ENCODE data around the gene SHH. TPM values are rescaled to one million over a fixed set of nuclear protein-coding genes. Genes with fewer than 3 reads are reported as not detected.

The SHH gene
- total and polyA plus RNA-seq, 2 of the 4 experiments (the other 2 are of a cell fraction): under 0.01 to 0.03 TPM

- no TSS peak for BruUV-seq (replicated peaks)
- in situ Hi-C loops (cut with MboI; ENCODE audit: low sequenced_read_pairs): loop anchor here (5.0 to 25.0 kb wide), 2 partner anchors 835 to 1020 kb away; partner anchors contain the start of gene RNF32
Measured at GRCh38 chr7:155802291-155802690, 10.0 kb downstream of the SHH start.

More at GRCh38 chr7:155802291-155802690, 10.0 kb downstream of the SHH start:
- no peak overlapping the region for H4K8ac ChIP-seq (ENCODE audit: low read depth in 2 of 2, low read length in 2 of 2)
- H3K27me3 ChIP-seq (ENCODE audit: control insufficient read depth, insufficient read depth, low read length): peaks cover 56% of the 10 kb centered on the region
- intact Hi-C loops (cut with micrococcal nuclease) (no loop called here), dilution Hi-C loops (cut with HindIII; ENCODE audit: low sequenced_read_pairs, unreplicated experiment) (no loop called here)
- H2AK5ac ChIP-seq (ENCODE audit: low read depth, low read length): no peak overlapping the region
- no peaks in the 10 kb centered on the region for H3K9me3 ChIP-seq (ENCODE audit: control insufficient read depth, insufficient read depth, low read length)
- no peak overlapping the region for H3K4me3 ChIP-seq (ENCODE audit: insufficient read depth, low read depth, low read length)
- CTCF ChIA-PET: no interaction called here
- H2AK9ac ChIP-seq (replicated peaks; ENCODE audit: low read depth, low read length, poor library complexity): no peak overlapping the region
- no peak overlapping the region for H3K4me2 ChIP-seq (ENCODE audit: low read depth, low read length)
- ATAC-seq (ENCODE audit: low read depth) (no peak), DNase-seq (no peak)
- no peak overlapping the region for H2BK120ac ChIP-seq (ENCODE audit: low read depth, low read length)
- TF ChIP-seq RAD21 (IDR thresholded peaks at IDR 0.05; ENCODE audit: low read length) (no peak), ELK1 (IDR thresholded peaks at IDR 0.05; ENCODE audit: borderline replicate concordance, low read depth, low read length) (no peak), FOS (IDR thresholded peaks at IDR 0.05; ENCODE audit: low read depth, low read length) (no peak), RFX5 (IDR thresholded peaks at IDR 0.05; ENCODE audit: low read depth, low read length) (no peak), BHLHE40 (IDR thresholded peaks at IDR 0.05; ENCODE audit: low read depth, low read length) (no peak), MAZ (IDR thresholded peaks at IDR 0.05; ENCODE audit: borderline replicate concordance, low read depth, low read length) (no peak), USF2 (IDR thresholded peaks at IDR 0.05; ENCODE audit: low read depth, low read length) (no peak), POLR2A (IDR thresholded peaks at IDR 0.05; ENCODE audit: low read depth, low read length) (no peak), SMC3 (IDR thresholded peaks at IDR 0.05; ENCODE audit: low read depth, low read length) (no peak), MAFK (IDR thresholded peaks at IDR 0.05; ENCODE audit: low read depth, low read length) (no peak), CHD1 (IDR thresholded peaks at IDR 0.05; ENCODE audit: low read depth, low read length) (no peak), RCOR1 (IDR thresholded peaks at IDR 0.05; ENCODE audit: insufficient replicate concordance, low read length) (no peak), MXI1 (IDR thresholded peaks at IDR 0.05; ENCODE audit: borderline replicate concordance, low read depth, low read length) (no peak), NFE2L2 (IDR thresholded peaks at IDR 0.05; ENCODE audit: low read depth, low read length) (no peak), CTCF (conservative IDR thresholded peaks at IDR 0.05; ENCODE audit: low read depth, low read length) (no peak), CEBPB (IDR thresholded peaks at IDR 0.05; ENCODE audit: low read depth, low read length) (no peak)
- H3K56ac ChIP-seq (ENCODE audit: extremely low read depth, insufficient read depth, low read length): no peak overlapping the region
- no peak overlapping the region for H2BK5ac ChIP-seq (ENCODE audit: low read depth, low read length, poor library complexity, severe bottlenecking)
- H2BK20ac ChIP-seq (ENCODE audit: low read depth, low read length): no peak overlapping the region
- H3K23ac ChIP-seq (ENCODE audit: low read depth, low read length): no peak overlapping the region
- no peak overlapping the region for H2AFZ ChIP-seq (replicated peaks; ENCODE audit: low read length, poor library complexity)
- no peak overlapping the region for H3K27ac ChIP-seq (ENCODE audit: insufficient read depth, low read length)
- H2BK15ac ChIP-seq (ENCODE audit: low read depth, low read length): no peak overlapping the region
- no peaks in the 10 kb centered on the region for H4K20me1 ChIP-seq (ENCODE audit: insufficient read depth, low read length)
- no peaks in the 10 kb centered on the region for H3K9me1 ChIP-seq (ENCODE audit: insufficient read depth, low read length)
- H3K36me3 ChIP-seq (ENCODE audit: control insufficient read depth, insufficient read depth, low read length): no peaks in the 10 kb centered on the region
- POLR2A ChIA-PET (ENCODE audit: unreplicated experiment): no interaction called here
- H3K18ac ChIP-seq (ENCODE audit: low read depth, low read length): no peak overlapping the region
- no peak overlapping the region for H3K4ac ChIP-seq (ENCODE audit: low read depth, low read length)
- no peak overlapping the region for H4K5ac ChIP-seq (ENCODE audit: low read depth, low read length)
- no peaks in the 10 kb centered on the region for H3K79me1 ChIP-seq (ENCODE audit: low read depth in 1 of 2, low read length in 2 of 2)
- WGBS, 2 experiments (ENCODE audit: extremely low coverage in 2 of 2, insufficient read length in 1 of 2): no CpG with 5 or more reads among the region's 6 CpGs
- no peak overlapping the region for H3K9ac ChIP-seq (ENCODE audit: low read depth, low read length)
- H3K4me1 ChIP-seq (ENCODE audit: control insufficient read depth, insufficient read depth, low read length): peaks cover 5% of the 10 kb centered on the region; the same call in 1 of the 2 replicates
- no peak overlapping the region for H4K91ac ChIP-seq (ENCODE audit: insufficient read depth, low read depth, low read length)
- H3K14ac ChIP-seq (replicated peaks; ENCODE audit: low read depth, low read length): no peak overlapping the region
